CD4-positive, alpha-beta T cell treated with Interleukin-10 for 1 hour (primary cell): Measurements from ENCODE around the gene CYP20A1.
"Not testable (repeated sequence)": the region's sequence is repeated elsewhere in the genome, so short reads cannot be mapped to it uniquely, and the experiment has no call there.

Experiments used
- DNase-seq: peaks from one replicate; pipeline ENCODE4 v3.0.0-alpha.2; 2020

Gene CYP20A1

DNA sequence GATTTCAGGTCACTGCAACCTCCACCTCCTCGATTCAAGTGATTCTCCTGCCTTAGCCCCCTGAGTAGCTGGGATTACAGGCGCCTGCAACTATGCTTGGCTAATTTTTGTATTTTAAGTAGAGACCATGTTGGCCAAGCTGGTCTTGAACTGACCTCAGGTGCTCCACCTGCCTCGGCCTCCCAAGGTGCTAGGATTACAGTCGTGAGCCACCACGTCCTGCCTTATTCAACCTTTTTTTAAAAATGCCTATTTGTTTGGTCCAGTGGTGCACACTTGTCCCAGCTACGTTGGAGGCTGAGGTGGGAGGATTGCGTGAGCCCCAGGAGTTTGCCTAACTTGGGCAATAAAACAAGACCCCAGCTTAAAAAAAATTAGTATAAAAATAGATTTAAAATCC, 43.3 kb downstream of the CYP20A1 start:
- DNase-seq = no peak

DNA sequence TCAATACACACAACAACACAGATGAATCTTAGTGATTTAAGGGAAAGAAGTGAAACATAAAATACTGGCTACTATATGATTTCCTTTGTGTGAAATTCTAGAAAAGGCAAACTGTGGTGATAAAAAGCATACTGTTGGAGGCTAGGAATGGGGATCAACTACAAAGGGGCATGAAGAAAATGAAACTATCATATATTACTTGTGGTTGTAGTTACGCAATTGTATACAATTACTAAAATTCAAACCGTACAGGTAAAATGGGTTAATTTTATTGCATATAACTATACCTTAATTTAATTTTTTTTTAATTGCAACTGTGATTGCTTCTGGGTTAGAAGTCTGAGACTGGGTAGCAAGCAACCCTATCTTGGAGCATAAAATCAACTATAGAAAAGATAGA, 47.7 kb downstream of the CYP20A1 start:
- no peak for DNase-seq

DNA sequence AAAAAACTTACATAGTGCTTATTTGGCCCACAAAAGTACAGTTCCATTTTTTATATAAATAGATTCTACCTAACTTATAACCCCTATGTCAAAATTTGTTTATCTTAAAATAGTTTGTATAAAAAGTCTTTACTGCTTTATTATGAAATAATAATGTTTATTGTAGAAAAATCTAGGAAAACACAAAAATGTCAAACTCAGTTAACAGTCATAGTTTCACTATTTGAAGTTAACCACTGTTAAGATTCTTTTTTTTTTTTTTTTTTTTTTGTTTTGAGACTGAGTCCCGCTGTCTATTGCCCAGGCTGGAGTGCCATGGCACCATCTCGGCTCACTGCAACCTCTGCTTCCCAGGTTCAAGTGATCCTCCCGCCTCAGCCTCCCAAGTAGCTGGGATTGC, 62.8 kb downstream of the CYP20A1 start:
- no peak for DNase-seq

DNA sequence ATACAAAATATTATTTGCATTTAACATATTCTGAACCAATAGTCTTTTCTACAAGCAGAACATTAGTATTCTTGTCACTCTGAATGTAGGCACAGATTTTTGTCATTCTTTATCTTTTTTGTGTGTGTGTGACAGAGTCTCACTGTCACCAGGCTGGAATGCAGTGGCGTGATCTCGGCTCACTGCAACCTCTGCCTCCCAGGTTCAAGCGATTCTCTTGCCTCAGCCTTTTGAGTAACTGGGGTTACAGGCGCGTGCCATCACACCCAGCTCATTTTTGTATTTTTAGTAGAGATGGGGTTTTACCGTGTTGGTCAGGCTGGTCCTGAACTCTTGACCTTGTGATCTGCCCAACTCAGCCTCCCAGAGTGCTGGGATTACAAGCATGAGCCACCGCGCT, 63.8 kb downstream of the CYP20A1 start:
- DNase-seq = not testable (repeated sequence)

DNA sequence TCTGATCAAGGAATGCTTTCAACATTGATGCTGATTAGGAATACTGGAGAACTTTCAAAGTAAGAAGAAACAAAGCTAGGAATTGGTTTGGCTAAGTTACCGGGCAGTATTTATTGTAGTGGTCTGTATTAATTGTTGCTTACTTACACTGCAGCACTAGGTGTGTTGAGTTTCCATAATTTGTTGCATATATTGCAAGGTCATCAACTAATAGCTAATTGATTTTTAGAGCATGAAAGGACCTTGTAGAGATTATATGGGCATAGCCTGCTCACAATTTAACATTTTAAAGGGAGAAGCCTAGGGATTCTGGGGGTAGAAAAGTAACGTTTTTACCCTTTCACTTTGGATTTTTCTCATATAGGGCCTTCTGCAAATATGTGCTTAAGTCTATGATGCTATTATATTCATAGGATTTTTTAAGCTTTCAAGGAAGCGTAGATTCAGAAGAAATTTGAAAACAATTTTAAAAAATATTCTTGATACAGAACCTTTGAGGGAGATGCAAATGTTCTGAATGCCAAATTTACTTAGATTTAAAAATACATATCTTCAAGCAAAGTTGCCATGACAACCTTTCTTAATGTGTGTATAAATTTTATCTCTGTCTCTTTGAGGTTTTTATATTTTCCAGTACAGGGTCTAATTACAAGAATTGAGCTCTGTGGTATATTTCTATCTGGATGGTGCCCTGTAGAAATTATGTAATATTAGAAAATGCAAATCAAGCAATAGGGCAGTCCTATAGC, 72.0 kb downstream of the CYP20A1 start:
- no peak for DNase-seq

DNA sequence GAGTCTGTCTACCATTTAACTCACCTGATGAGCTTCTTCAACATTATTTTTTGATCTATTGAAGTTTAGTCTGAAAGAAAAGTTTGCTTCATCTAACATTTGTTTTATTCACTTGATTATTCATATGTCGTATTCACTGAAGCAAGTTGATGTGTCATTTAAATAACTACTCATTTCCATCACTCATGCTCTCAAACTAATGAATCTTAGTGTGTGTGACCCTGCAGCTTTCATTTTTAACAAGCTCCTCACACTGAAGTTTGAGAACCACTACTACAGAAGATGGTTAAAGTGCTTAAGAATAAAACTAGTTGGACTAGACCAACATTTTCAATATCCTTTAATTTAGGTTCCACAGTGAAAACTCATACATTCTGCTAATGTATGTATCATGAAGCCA, 87.5 kb downstream of the CYP20A1 start:
- DNase-seq = no peak

DNA sequence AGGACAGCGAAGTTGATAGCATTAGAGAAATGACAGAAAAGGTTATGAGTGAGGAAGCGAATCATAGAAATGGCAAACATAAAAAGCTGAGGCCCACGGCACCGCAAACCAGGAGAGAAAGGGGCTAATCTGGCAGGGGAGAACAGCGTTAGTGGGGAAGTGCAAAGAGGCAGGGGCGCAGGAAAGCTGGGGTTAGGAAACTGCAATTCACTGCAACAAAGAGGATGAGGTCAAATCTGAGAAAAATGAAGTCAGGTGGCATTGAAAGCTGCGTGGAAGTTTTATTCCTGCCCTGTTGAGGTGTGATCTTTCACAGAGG, 88.7 kb downstream of the CYP20A1 start:
- no peak for DNase-seq

DNA sequence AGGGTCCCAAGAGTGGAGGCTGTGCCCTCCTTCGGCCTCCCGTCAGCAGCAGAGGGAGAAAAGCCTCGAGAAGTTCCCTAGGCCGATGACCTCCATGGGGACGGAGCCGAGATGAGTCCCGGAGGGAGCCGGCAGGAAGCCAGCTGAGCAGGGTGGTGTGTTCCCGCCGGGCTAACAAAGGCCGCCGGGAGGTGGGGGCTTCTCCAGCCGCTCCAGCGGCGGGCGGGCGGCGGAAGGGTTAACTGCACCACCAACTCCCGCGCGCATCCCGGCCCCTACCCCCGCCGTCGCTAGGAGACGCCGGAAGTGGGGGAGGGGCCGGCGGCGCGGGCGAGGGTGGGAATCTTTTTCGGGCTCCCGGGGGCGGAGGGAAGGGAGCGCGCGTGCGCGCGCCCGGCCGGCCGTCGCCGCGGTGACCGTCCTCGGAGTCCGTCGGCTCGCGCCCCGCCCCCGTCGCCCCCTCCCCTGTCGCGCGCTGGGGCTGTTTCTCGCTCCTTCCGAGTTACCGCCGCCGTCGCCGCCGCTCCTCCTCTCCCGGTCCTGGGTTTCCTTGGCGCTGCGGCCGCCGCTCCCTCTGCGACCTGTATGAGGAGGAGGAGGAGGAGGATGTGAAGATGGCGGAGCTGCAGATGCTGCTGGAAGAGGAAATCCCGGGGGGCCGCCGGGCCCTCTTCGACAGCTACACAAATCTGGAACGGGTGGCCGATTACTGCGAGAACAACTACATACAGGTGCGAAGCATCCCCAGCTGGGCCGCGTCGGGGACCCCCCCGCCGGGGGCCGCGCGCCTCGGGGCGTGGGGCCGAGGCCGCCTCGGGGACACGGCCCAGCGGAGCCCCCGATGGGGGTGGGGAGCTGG, 89.3 kb downstream of the CYP20A1 start, which contains the start of gene ABI2:
TSS of gene ABI2 (plus strand) at position 494 of the 859 bp plus-strand sequence. CDS start at position 615, 121 bp downstream.
- peak; percentile 68 for DNase-seq

DNA sequence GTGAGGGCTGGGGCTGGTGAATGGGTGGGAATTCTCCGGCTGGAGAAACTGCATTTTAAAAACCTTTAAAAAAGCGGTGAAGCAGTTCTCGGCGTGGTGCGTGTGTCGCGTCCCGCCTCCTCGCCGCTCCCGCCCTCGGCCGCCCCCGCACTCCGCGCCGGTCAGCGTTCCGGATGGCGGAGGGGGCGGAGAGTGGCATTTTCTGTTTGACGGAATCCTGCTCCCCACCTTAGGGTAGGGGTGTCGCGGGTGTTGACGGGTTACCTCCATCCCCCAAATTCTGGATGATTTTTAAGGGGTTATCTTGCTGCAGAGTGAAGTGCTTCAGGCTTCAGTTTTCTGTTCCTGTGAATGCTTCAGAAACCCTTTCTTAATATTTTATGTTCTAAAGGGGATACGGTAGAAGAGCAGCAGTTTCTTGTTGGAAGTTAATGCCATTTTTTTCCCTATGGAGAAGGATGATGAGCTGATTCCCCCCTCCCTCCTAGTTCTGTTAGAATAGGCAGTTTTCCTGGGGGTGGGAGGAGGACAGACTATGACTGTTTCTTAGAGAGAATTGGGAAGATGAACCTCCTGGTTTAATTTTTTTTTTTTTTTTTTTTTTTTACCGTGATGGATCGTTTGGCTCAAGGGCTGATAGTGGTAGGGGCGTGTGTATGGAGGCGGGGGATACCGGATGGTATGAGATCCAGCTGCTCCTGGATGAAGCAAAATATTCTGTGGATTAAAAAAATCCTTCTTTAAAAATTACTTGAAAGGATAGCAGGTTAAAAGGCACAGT, 90.1 kb downstream of the CYP20A1 start:
- peak; percentile 23 for DNase-seq

DNA sequence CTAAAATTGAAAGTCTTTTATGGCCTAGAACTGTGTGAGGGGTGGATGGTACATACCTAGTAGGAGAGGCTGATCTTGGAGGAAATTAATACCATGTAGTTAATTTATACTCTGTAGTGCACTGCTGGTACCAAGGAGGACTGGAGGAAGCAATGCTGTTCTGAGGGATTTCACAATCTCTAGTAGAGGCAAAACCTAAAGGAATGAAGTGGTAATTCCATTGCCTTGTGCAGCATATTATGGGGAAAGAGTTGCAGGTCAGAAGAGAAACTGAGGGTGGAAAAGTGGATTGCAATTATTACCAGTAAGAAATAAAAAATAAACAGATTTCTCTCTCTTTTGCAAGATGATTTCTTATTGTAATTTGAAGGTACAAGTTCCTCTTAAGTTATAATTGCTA, 91.6 kb downstream of the CYP20A1 start:
- no peak for DNase-seq

DNA sequence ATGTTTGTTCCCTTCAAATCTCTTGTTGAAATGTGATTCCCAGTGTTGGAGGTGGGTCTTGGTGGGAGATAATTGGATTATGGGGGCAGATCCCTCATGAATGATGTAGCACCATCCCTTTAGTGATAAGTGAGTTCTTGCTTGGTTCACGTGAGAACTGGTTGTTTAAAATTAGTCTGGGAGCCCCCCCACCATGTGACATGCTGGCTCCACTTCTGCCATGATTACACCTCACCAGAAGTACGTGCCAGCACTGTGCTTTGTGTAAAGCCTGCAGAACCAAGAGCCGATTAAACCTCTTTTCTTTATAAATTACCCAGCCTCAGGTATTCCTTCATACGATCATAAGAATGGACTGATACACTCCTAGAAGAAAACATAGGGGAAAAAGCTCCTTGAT, 99.5 kb downstream of the CYP20A1 start:
- DNase-seq = no peak

DNA sequence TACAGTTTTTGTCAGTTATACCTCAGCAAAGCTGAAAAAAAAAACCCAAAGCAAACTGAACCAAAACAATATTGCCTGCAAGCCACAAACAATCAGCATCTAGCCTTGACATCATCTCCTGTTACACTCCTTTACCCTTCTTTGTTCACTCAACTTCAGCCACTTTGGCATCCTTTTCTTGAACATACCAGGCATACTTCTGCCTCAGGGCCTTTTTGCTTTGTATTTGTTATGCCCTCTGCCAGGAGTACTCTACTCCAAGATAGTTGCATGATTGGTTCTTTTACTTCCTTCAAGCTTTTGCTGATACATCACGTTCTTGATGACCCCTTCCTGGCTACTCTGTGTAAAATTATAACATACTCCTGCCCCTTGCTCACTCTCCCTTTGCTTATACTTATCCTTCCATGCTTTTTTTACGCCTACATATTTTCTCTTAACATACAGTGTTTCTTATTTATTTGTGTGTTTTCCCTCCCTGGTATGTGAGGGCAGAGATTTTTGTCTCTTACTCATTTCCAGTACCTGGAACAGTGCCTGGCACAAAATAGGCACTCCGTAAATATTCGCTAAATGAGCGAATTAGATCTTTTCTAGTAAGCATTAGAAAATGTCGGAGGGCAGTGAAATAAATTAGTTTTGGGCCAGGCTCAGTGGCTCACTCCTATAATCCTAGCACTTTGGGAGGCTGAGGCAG, 102.1 kb downstream of the CYP20A1 start:
- DNase-seq = no peak

DNA sequence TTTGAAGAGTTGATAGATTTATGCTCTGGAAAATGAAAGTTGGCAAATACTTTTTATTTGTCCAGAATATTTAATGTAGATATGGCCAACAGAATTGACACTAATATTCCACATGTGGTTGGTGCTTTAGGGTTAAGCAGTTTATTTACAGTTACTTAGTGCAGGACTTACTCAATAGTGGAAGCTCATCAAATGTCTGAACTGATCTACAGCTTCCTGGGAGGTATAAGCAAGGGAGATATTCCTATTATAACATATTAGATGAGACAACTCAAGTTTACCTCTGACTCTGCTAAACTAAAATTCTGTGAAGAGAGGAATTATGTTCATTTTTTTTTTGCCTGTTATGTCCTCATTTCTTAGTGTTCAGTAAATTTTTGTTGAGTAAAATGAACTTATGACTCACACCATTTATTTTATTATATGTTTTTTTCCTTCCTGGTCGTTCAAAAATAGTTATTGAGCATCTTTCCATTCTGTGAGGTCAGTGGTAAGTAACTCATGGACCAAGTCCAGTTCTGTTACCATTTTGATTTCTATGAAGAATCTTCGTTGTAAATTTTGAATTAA, 103.0 kb downstream of the CYP20A1 start:
- no peak for DNase-seq

DNA sequence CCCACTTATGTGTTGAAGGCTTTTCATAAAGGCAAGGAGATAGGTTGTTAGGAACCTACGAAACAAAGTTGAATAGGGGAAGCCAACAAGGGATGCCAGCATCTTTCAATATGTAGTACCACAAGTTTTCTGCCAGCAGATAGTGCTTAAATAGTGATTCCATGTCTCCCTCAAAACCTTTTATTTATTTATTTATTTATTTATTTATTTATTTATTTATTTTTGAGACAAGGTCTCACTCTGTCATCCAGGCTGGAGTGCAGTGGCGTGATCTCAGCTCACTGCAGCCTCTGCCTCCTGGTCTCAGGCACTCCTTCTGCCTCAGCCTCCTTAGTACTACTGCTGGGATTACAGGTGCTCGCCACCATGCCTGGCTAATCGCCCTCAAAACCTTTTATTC, 103.6 kb downstream of the CYP20A1 start:
- not testable (repeated sequence) for DNase-seq

DNA sequence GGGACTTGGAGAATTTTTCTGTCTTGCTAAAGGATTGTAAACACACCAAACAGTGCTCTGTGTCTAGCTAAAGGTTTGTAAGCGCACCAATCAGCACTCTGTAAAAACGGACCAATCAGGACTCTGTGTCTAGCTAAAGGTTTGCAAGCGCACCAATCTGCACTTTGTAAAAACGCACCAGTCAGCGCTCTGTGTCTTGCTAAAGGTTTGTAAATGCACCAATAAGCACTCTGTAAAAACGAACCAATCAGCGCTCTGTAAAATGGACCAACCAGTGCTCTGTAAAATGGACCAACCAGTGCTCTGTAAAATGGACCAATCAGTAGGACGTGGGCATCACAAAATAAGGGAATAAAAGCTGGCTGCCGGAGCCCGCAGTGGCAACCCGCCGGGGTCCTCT, 105.8 kb downstream of the CYP20A1 start:
- DNase-seq = no peak

DNA sequence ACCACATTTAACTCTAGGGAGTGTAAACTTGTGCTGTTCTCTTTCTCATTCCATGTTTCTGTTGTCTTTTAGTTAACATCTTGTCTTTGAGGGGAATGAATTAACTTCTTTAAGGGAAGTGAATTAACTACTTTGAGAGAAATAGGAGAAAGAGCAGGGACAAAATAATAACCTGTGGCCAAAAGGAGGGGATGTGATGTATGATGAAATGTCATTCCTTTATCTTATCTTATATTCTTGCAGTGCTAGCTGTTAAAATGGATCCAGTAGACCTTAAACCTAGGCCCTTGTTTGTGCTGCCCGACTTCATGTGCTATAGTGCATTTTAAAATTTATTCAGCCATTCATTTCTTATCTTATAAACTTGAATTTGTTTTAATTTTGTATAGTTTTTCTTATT, 107.8 kb downstream of the CYP20A1 start:
- DNase-seq = no peak

DNA sequence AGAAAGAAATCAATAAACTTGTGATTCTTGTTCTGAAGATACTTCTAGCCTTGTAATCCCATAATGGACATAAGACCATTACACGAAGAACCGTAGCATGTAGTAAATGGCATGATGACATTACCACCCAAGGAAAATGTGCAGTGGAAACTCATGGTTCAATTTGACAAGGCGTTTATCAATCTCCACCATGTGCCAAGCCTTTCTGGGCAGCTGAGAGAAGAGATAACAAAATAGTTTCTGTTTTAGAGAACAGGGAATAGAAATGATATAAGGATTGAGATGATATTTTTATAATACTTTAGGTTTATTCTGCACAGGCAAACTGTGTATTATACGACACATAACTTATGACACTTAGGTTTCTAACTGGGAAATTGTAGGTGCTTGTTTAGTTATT, 108.6 kb downstream of the CYP20A1 start:
- no peak for DNase-seq

DNA sequence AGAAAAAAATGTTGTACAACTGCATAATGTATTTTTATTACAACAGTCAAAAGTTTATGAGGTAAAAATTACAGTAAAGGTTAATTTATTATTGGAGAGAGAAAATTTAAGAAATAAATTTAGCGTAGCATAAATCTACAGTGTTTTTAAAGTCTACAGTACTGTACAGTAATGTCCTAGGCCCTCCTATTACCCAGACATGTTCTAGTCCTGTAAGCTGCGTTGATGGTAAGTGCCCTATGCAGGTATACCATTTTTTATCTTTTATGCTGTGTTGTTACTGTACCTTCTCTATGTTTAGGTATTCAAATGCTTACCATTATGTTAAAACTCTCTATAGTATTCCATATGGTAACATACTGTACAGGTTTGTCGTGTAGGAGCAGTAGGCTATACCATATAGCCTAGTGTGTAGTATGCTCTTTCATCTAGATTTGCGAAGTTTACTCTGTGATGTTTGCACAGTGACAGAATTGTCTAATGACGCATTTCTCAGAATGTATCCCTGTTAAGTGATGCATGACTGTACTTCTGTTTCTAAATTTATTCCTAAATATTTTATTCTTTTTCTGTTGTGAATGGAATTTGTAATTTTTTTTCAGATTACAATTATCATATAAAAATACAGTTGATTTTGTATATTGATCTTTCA, 113.9 kb downstream of the CYP20A1 start:
- DNase-seq = no peak

DNA sequence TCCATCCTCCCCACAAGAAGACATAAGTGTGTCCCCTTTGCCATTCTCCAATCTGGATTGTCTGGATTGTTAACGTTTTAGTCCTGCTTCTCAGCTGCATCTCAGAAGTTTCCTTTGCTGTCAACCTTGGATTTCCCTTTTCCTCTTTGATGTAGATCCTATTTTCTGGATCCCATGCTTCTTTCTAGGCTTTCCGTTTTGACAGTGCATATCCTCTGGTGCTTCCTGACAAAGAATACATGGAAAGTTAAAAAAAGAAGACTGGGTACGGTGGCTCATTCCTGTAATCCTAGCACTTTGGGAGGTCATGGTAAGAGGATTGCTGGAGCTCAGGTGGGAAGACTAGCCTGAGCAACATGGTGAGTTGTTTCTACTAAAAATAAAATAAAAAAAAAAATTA, 116.1 kb downstream of the CYP20A1 start:
- DNase-seq = no peak
